GM10847 (cell line): Measurements from ENCODE around the gene FKBP10.

Experiments used
- POLR2A ChIP-seq: IDR thresholded peaks from 2 replicates; pipeline ENCODE4 v1.6.1; 2011; ENCODE audit not compliant: insufficient read length; ENCODE audit errors: extremely low read depth

The FKBP10 gene

DNA sequence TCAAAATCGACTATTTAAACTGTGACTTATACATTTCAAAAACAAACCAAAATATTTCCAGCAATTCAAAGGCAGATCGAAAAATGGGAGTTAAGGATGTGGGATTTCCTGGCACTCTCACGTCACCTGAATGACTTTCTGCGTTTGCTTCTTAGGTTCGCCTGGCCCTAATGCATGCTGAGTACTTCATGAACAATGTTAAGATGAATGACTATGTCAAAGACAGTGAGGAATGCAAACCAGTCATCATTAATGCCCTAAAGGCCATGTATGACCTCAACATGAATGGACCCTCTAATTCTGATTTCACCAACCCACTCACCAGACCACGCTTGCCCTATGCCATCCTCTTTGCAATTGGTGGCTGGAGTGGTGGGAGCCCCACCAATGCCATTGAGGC lies 32.2 kb downstream of the FKBP10 start:
- TF ChIP-seq POLR2A, result no peak

DNA sequence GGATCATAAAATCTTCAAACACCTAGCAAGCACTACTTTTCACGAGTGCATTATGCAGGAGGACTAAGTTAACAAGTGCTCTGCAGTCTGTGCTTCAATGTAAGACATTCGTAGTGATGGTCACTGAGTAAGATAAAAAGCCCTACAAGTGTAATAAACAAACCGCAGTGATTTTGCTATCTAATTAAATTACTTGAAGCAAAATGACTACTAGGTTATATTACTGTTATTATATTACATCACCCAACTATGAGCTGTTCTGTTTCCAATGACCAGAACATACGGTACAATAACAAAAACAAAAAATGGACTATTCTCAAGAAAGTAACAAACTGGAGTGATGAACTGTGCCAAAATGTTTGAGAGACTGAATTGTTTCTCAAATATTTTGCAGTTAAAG lies 36.0 kb downstream of the FKBP10 start:
- no peak for TF ChIP-seq POLR2A

DNA sequence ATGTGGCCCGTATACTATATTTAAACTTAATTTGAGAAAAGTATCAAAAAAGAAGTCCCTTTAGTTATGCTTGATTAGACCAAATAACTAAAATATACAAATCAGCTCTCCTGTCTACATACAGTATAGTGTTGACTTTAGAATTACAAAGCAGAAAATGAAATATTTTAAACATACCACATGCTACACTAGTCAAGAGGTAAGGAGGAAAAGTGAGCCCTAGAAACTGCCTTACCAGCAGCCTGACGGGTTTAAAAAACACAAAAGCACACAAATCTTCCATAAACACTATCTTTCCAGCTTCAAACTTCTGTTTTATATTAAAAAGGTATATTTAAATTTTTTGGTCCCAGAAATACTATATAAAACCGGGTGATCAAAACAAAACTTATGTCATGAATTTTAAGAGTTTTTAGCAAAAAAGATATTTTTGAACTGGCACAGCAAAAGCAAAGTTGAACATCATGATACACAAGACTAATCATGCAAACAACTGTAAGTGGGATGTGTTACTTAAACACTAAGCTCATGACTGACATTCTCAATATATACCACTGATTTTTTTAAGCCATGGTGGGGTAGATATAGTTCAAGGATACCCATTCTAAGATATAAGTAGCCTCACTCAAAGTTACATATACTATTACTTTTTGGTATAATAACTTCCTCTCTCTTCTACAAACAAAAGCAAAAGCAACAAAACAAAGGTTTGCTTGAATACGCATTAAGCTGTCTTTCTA lies 36.6 kb downstream of the FKBP10 start:
- TF ChIP-seq POLR2A, result no peak

DNA sequence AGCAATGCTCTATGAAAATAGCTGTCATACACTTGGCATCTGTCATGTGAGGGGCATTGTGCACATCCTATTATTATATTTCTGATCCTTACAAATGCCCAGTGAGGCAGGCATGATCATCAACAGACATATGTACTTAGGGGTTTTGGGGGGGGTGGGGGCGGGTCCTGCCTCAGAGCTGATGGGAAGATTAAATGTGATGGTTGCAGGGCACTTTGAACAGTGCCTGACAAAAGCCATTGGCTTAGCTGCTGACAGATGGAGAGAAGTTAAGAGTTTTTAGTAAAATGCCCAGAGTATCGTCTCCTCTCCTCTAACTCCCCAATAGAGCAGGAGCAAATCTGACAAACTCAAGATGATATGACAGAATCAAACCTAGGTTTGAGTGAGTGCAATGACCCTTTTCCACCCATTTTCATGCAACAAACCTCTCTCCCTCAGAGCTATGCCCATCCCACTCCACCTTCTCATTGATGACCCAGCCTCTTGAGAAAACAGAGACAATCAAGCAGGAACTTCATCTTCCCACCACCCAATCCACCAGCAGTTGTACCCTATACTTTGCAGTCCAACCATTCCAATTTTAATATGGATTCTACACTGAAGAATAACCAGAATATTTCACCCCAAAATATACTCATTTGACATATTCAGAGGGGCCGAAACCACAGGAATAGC lies 47.6 kb downstream of the FKBP10 start:
- no peak for TF ChIP-seq POLR2A

DNA sequence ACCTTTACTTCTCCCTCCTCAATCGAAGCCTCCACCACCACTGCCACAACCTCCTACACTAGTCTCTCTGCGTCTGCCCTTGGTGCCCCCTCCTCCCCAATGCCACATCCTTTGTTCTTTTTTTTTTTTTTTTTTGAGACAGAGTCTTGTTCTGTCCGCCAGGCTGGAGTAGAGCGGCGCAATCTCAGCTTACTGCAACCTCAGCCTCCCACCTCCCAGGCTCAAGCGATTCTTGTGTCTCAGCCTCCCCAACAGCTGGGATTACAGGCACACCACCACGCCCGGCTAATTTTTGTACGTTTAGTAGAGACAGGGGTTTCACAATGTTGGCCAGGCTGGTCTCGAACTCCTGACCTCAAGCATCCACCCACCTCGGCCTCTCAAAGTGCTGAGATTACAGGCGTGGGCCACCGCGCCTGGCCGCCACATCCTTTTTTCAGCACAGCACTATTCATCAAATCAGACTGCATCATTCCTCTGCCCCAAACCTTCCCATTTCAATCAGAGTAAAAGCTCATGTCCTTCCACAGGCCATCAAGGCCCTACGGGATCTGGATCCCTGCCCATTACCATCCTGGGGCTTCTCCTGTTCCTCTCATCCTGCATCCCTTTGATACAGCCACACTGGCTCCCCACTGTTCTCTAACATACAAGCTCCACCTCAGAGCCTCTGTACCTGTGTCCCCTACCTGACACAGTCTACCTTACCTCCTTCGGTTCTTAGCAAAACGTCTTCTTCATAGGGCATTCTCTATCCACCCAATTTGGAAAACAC lies 50.5 kb downstream of the FKBP10 start:
- no peak for TF ChIP-seq POLR2A

DNA sequence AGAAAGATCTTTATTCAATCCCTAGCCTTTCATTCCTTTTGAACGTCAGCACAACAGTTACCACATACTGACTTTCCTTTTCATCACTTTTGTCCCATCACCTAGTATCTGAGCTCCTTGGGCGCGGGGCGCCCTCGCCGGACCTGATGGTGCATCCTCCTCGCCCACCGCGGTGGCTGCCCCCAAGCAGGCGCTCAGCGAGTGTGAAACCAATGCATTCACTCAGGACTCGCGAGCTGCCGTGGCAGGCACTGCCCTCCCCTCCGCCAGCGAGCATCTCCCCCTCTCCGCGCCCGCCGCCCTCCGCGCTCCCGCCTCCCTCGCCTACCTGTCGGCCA lies 51.7 kb downstream of the FKBP10 start:
- TF ChIP-seq POLR2A, result no peak

DNA sequence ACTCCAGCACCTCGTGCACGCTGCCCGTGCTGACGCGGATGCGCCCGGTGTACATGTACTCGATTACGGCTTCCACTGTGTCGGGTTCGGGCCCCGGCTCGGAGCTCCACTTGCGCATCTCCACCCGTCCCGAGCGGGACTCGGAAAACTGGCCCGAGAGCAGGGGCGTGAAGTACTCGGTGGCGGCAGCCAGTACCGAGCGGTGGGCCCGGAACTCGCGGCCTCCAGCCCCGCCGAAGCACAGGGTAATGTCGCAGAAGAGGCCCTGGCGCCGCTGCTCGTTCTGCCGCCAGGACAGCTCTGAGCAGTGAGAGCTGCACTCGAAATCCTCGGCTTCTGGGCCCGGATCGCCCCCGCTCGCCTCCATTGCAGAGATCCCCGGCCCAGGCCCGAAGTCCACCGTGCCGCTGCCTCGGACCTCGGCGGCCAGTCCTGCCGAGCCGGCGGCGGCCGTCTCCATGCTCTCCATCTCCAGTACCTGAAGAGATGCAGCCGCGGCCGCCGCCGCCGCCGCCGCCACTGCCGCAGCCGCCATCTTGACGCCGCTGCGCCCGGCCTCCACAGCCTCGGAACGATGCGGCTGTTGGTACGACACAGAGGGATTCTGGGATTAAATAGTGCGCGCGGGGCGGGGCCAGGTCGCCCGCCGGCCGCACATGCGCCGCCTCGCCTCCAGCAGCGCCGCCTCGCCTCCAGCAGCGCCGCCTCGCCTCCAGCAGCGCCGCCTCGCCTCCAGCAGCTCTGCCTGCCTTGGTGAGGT lies 52.2 kb downstream of the FKBP10 start, which contains the start of gene KLHL11:
KLHL11 (minus strand) TSS at position 588 of the 760 bp plus-strand sequence; CDS start at position 535, 53 bp downstream.
- peak; percentile 96 for TF ChIP-seq POLR2A

DNA sequence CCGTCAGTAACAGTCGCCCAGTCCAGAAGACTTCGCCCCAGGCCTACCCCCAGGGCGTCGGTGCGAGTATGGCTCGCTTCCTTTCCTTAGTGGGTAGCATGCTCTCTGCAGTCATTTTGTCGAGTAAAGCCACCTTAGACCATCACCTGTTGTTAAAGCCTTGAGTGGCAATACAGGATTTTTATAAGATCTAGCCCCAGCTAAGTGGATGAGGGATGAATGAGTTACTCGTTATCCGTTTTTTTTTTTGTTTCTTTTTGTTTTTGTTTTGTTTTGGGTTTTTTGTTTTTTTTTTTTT lies 52.7 kb downstream of the FKBP10 start:
- TF ChIP-seq POLR2A, result no peak

DNA sequence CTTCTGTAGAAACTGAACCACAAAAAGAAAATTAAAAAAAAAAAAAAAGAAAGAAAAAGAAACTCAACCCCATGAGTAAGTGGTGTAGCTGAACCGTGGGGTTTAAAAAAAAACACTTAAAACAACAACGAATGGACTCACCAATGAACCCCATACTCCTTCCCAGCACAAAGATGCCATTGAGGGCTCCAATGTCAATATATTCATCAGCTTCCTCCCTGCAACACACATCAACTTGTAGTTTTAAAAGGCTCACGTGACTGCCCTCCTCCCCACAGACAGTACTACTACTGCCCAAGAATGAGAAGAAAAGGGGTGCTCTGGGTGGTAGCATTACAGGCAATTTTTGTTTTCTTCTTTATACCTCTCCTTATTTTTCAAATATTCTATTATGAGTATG lies 55.8 kb downstream of the FKBP10 start:
- TF ChIP-seq POLR2A, result no peak

DNA sequence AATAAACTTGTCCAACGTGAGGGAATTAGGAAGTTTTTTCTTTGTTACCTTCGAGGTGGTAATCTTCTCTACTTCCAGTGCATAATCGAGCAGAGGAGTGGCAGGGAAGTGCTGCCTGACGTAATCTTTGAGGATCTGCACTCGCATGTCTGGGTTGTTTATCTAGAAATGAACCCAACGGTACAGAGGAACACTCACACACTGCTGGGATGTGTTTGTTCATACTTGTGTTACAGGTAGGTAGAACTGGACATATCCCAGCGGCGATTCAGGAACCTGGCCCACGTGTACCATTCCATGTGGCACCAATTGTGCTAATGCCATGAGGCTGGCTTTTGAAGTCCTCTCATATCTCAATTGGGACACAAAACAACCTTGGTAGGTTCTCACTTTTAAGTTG lies 56.6 kb downstream of the FKBP10 start:
- no peak for TF ChIP-seq POLR2A

DNA sequence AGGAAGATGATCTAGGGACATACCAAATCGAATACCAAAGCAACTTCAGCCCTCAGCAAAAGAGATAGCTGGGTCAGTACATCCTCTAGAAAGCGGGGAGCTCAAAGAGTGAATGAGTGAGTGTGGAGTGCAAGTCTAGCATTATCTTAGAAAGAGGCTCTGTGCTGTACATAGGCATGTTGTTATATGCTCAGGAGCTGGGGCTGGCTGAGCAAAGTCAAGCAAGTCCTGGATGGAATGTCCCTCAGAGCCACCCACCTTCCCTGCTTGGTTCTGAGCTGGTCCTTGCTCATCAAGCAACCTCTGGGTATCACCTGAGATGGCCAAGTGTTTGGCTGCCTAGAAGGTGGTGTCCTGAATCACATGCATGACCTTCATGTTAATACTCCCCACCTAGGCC lies 57.3 kb downstream of the FKBP10 start:
- TF ChIP-seq POLR2A, result no peak

DNA sequence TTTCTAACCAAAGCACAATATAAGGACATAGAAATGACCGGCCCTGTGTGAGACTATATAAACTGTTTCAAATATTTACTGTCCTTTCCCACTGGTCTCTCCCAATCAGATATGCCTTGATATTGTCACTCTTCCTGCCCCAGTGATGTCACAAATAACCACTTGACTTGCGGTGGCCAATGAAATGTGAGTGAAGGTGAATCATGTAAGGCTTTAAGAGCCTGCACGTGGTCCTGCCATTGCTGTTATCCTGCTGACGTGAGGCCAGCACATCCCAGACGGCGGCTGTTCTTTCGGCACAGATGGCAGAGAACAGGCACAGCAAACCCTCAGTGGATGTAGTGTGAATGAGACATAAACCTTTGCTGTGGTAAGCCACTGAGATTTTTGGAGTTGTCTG lies 57.8 kb downstream of the FKBP10 start:
- no peak for TF ChIP-seq POLR2A

DNA sequence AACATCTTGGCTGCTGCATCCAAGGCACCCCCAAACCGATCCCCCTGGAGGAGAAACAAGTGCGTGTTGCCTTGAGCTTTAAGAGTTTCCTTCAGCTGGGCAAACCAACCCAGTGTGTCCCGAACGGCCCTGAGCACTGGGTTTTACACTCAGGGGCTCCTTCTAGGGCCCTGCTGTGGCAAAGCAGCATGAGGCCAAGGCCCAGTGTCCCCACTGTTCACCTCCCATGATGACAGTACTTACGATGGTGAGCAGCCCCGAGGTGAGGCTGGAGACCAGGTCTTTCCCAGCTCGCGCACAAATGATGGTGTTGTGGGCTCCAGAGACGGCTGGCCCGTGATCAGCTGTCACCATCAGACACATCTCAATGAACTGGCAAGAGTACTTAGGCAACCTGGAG lies 59.0 kb downstream of the FKBP10 start:
- no peak for TF ChIP-seq POLR2A
